ENCODE results near the gene NFATC3. TPM values are rescaled to one million over a fixed set of nuclear protein-coding genes. Genes with fewer than 3 reads are reported as not detected.

Gene NFATC3
- total and polyA plus RNA-seq, 2 experiments from 2014 or later = 13.1 to 35.9 TPM

DNA sequence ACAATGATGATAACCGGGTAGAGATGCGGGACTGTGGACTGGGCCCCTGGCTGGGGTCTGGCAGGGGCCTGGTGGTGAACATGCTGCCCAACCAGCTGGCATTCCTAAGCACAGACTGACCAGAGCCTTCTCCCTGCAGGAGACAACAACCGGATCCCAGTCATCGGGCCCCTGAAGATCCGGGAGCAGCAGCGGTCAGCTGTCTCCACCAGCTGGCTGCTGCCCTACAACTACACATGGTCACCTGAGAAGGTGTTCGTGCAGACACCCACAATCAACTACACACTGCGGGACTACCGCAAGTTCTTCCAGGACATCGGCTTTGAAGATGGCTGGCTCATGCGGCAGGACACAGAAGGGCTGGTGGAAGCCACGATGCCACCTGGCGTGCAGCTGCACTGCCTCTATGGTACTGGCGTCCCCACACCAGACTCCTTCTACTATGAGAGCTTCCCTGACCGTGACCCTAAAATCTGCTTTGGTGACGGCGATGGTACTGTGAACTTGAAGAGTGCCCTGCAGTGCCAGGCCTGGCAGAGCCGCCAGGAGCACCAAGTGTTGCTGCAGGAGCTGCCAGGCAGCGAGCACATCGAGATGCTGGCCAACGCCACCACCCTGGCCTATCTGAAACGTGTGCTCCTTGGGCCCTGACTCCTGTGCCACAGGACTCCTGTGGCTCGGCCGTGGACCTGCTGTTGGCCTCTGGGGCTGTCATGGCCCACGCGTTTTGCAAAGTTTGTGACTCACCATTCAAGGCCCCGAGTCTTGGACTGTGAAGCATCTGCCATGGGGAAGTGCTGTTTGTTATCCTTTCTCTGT is 174.0 kb downstream of the NFATC3 start:
- no peak overlapping the region for H2AFZ ChIP-seq
- TF ChIP-seq EZH2phosphoT487 (IDR thresholded peaks at IDR 0.05; ENCODE audit: low read depth, severe bottlenecking, unreplicated experiment) (no peak), EZH2 (IDR thresholded peaks at IDR 0.05; ENCODE audit: borderline replicate concordance) (no peak)
- TF ChIP-seq, protein P1, sequence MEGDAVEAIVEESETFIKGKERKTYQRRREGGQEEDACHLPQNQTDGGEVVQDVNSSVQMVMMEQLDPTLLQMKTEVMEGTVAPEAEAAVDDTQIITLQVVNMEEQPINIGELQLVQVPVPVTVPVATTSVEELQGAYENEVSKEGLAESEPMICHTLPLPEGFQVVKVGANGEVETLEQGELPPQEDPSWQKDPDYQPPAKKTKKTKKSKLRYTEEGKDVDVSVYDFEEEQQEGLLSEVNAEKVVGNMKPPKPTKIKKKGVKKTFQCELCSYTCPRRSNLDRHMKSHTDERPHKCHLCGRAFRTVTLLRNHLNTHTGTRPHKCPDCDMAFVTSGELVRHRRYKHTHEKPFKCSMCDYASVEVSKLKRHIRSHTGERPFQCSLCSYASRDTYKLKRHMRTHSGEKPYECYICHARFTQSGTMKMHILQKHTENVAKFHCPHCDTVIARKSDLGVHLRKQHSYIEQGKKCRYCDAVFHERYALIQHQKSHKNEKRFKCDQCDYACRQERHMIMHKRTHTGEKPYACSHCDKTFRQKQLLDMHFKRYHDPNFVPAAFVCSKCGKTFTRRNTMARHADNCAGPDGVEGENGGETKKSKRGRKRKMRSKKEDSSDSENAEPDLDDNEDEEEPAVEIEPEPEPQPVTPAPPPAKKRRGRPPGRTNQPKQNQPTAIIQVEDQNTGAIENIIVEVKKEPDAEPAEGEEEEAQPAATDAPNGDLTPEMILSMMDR (IDR thresholded peaks at IDR 0.05; ENCODE audit: poor library complexity) = no peak
- H3K27ac ChIP-seq = no peak overlapping the region
- no peaks in the 10 kb centered on the region for H3K27me3 ChIP-seq
- 94% methylated on average over 26 of the region's 27 CpGs for WGBS (ENCODE audit: low lambda C conversion rate, missing lambda C conversion rate)
- H3K4me2 ChIP-seq = no peak overlapping the region
- H3K9me2 ChIP-seq (replicated peaks; ENCODE audit: insufficient read depth) = no peaks in the 10 kb centered on the region
- no peak for DNase-seq (ENCODE audit: low spot score)
- no peaks in the 10 kb centered on the region for H4K20me1 ChIP-seq (ENCODE audit: insufficient read depth, poor library complexity, severe bottlenecking)
- no peaks in the 10 kb centered on the region for H3K36me3 ChIP-seq (replicated peaks; ENCODE audit: insufficient read depth, low read depth)
- no peaks in the 10 kb centered on the region for H3K9me3 ChIP-seq (ENCODE audit: low read depth)
- peaks cover 17% of the 10 kb centered on the region for H3K4me1 ChIP-seq (ENCODE audit: insufficient read depth)
- H3K79me2 ChIP-seq = peaks cover 5% of the 10 kb centered on the region
- H3K4me3 ChIP-seq = no peak overlapping the region

DNA sequence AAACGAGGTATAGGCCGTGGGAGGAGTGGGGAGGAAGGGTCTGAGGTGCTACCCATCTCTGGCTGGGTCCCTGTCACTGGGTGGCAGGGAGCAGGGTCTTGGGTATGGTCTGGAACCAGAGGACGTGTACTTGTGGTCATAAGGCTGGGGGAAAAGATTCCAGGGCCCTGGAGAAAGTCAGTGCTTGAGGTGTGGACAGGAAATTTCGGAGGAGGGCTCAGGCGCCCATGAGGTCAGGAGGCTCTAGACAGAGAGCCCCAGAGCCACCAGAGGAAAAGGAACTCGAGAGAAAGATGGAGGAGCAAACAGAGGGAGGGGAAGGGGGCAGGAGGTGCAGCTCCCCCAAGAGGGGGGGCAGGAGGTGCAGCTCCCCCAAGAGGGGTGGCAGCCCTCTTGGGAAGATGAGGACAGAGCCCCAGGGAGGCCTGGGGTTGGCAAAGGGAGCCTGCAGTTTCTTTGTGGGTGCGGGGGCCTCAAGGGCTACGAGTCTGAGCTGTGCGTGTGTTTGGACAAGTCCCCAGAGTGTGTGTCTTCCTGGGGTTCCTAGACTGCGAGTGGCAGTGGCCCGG is 178.5 kb downstream of the NFATC3 start:
- TF ChIP-seq EZH2 (IDR thresholded peaks at IDR 0.05; ENCODE audit: borderline replicate concordance) (no peak), EZH2phosphoT487 (IDR thresholded peaks at IDR 0.05; ENCODE audit: low read depth, severe bottlenecking, unreplicated experiment) (no peak)
- TF ChIP-seq, protein P1 (IDR thresholded peaks at IDR 0.05; ENCODE audit: poor library complexity) = no peak
- H3K4me1 ChIP-seq (ENCODE audit: insufficient read depth) = peaks cover 20% of the 10 kb centered on the region
- no peaks in the 10 kb centered on the region for H3K9me2 ChIP-seq (replicated peaks; ENCODE audit: insufficient read depth)
- peaks cover 34% of the 10 kb centered on the region for H3K79me2 ChIP-seq
- H3K27ac ChIP-seq = peak overlapping the region; percentile 96
- no peaks in the 10 kb centered on the region for H3K27me3 ChIP-seq
- no peaks in the 10 kb centered on the region for H3K9me3 ChIP-seq (ENCODE audit: low read depth)
- H4K20me1 ChIP-seq (ENCODE audit: insufficient read depth, poor library complexity, severe bottlenecking) = no peaks in the 10 kb centered on the region
- peak overlapping the region; percentile 91 for H2AFZ ChIP-seq
- no peaks in the 10 kb centered on the region for H3K36me3 ChIP-seq (replicated peaks; ENCODE audit: insufficient read depth, low read depth)
- WGBS (ENCODE audit: low lambda C conversion rate, missing lambda C conversion rate) = 42% methylated on average over 11 of the region's 11 CpGs
- DNase-seq (ENCODE audit: low spot score) = no peak
- peak overlapping the region; percentile 97 for H3K4me2 ChIP-seq
- peak overlapping the region; percentile 84 for H3K4me3 ChIP-seq

DNA sequence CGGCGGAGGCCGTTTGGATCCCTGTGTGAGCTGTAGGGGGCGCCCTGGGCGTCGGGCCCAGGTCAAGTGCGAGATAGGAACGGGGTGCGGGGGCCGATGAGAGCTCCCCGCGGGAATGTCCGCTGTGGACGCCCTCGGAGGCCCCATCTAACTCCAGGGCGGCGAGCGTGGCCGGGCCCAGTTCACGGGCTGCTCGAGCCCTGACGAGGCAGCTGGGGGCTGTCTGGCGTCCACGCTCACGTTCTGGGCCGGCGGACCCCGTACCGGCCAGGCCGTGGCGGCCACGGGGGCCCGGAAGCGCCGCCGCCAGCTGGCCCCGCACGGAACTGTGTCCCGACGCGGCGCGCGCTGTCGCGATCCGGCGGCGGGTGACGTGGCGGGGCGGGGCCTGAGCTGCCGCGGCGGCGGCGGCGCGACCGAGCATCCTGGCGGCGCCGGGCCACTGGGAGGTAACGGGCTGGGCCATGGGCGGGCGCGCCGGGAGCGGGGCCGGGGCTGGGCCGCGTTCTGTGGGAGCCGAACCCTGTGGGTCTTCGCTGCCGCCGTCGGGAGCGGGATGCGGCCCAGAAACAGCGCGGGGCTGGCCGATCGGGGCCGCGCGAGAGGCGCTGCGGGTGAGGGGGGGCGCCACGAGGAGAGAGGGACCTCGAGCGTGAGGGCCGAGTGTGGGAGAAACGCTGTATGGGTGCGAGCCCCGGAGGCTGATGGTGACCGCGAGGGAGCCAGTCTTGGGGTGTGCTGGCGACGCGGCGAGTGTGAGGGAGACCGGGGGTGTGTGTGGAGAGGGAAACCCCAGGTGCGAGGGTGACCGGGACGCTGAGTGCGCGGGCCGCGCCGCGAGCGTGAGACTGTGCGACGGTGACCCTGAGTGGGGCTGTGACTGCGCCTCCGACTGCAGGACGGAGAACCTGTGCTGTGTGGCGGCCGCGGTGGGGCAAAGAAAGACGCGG is 179.2 kb downstream of the NFATC3 start, which contains the start of gene SLC7A6:
TSS of gene SLC7A6 (plus strand) at position 399 of the 950 bp plus-strand sequence. CDS start 10,201 bp downstream, outside the sequence.
- no peak for TF ChIP-seq EZH2 (IDR thresholded peaks at IDR 0.05; ENCODE audit: borderline replicate concordance)
- TF ChIP-seq EZH2phosphoT487 (IDR thresholded peaks at IDR 0.05; ENCODE audit: low read depth, severe bottlenecking, unreplicated experiment) = no peak
- TF ChIP-seq, protein P1 (IDR thresholded peaks at IDR 0.05; ENCODE audit: poor library complexity) = peak; percentile 79
- peak within 1 kb of the TSS; percentile 96 for H3K27ac ChIP-seq
- peak within 1 kb of the TSS; percentile 98 for H2AFZ ChIP-seq
- no peaks in the 10 kb centered on the region for H4K20me1 ChIP-seq (ENCODE audit: insufficient read depth, poor library complexity, severe bottlenecking)
- H3K79me2 ChIP-seq = peaks cover 42% of the 10 kb centered on the region
- DNase-seq (ENCODE audit: low spot score) = peak; percentile 89
- WGBS (ENCODE audit: low lambda C conversion rate, missing lambda C conversion rate) = under 1% methylated on average over 66 of the region's 123 CpGs
- peak within 1 kb of the TSS; percentile 84 for H3K4me3 ChIP-seq
- H3K36me3 ChIP-seq (replicated peaks; ENCODE audit: insufficient read depth, low read depth) = no peaks in the 10 kb centered on the region
- no peaks in the 10 kb centered on the region for H3K9me3 ChIP-seq (ENCODE audit: low read depth)
- H3K27me3 ChIP-seq = no peaks in the 10 kb centered on the region
- H3K4me1 ChIP-seq (ENCODE audit: insufficient read depth) = peaks cover 20% of the 10 kb centered on the region
- no peaks in the 10 kb centered on the region for H3K9me2 ChIP-seq (replicated peaks; ENCODE audit: insufficient read depth)
- peak within 1 kb of the TSS; percentile 97 for H3K4me2 ChIP-seq
